GM12865 (cell line): ENCODE results near the gene SMIM27.

Experiments used
- DNase-seq: peaks from one replicate; pipeline ENCODE4 v3.0.0; 2010; ENCODE audit warnings: low read depth
- H3K4me3 ChIP-seq: 2 replicates; pipeline ENCODE4 v1.5.1; 2011; ENCODE audit warnings: mild to moderate bottlenecking, low read depth, low read length, control low read depth
- TF ChIP-seq, protein P1 (sequence below): IDR thresholded peaks from 2 replicates; pipeline ENCODE4 v1.5.1; 2011; ENCODE audit warnings: low read length, control low read depth, low read depth, inconsistent platforms; ENCODE audit not compliant: insufficient read depth; ENCODE audit errors: missing control alignments

Gene SMIM27

DNA sequence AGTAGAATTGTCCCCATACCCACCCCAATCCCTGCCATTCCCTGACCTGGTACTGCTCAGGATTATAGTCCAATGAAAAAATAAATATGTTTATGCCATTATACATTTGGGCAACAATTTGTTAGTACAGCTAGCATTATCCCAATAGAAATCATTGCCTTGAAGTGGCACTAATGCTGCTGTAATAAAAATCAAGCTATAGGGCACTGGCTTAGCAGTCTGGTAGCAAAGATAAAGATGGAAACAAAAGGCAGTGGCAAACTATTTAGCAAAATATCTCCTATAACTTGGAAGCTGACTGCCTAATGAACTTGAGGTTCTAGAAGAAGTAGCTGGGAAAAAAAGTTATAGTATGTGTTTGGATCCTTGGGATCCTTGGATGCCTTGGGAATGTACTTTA, 2.5 kb downstream of the SMIM27 start:
- TF ChIP-seq, protein P1, sequence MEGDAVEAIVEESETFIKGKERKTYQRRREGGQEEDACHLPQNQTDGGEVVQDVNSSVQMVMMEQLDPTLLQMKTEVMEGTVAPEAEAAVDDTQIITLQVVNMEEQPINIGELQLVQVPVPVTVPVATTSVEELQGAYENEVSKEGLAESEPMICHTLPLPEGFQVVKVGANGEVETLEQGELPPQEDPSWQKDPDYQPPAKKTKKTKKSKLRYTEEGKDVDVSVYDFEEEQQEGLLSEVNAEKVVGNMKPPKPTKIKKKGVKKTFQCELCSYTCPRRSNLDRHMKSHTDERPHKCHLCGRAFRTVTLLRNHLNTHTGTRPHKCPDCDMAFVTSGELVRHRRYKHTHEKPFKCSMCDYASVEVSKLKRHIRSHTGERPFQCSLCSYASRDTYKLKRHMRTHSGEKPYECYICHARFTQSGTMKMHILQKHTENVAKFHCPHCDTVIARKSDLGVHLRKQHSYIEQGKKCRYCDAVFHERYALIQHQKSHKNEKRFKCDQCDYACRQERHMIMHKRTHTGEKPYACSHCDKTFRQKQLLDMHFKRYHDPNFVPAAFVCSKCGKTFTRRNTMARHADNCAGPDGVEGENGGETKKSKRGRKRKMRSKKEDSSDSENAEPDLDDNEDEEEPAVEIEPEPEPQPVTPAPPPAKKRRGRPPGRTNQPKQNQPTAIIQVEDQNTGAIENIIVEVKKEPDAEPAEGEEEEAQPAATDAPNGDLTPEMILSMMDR = no peak
- no peak overlapping the region for H3K4me3 ChIP-seq
- DNase-seq = no peak

DNA sequence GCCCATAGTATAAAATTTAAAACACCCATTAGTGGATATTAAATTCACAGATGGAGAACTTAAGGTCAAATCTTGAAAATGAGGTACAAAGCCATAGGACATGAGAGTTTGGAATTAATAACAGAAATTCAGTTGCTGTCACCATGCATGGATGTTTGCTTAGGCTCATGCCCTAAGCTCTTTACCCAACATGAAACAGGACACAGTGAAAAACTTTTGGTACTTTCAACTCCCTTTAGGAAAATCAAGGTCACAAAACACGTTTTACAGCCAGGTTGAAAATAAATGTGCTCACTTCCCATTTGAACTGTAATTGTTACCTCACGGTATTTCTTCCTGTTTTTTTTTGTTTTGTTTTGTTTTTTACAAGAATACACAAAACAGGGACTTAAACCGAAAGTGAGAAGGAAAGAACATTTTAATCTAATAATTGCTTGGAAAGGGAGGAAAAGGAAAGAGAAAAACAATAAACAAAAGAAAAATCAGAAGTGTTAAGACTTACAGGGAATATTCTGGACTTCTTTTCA, 6.3 kb downstream of the SMIM27 start:
- no peak overlapping the region for H3K4me3 ChIP-seq
- no peak for DNase-seq
- TF ChIP-seq, protein P1 = no peak

DNA sequence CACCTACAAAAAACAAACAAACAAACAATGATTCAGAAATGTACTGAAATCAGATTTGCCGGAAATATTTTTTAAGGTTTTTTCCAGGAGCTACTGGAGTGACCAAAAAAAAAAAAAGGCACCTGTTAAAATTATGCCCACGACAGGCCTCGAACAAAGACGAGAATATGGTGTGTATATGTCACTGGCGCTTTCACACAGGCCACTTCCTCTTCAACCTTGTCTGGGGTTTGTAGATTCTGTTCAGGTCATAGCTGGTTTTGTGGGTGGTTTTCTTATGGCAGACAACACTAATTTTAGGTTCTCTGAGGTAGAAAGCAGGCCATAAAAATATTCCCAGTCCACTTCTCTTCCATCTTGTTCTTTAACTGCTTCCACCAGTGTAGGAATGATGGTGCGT, 13.8 kb downstream of the SMIM27 start:
- no peak overlapping the region for H3K4me3 ChIP-seq
- TF ChIP-seq, protein P1 = no peak
- DNase-seq = no peak

- no peak overlapping the region for H3K4me3 ChIP-seq
- DNase-seq = no peak
- TF ChIP-seq, protein P1 = no peak
Observed at GRCh38 chr9:32566770-32567169, 14.6 kb downstream of the SMIM27 start.

DNA sequence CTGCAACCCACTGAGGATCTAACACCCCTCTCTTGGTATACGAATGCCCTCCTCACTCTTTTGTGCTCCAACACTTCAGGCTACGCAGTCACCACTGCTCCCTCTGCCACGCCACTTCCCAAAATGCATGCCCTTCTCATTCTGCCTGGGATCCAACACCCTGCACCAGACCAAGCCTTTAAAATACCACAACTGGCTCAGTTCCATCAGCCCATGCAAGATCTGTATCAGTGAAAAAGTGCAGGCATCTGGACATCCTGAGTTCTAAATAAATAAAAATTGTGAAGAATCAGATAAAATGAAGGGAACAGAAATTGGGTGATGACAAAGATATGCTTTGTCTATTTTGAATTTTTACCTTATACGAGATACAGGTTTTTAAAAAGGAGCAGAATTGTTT, 18.1 kb downstream of the SMIM27 start:
- no peak overlapping the region for H3K4me3 ChIP-seq
- no peak for DNase-seq
- TF ChIP-seq, protein P1 = no peak

DNA sequence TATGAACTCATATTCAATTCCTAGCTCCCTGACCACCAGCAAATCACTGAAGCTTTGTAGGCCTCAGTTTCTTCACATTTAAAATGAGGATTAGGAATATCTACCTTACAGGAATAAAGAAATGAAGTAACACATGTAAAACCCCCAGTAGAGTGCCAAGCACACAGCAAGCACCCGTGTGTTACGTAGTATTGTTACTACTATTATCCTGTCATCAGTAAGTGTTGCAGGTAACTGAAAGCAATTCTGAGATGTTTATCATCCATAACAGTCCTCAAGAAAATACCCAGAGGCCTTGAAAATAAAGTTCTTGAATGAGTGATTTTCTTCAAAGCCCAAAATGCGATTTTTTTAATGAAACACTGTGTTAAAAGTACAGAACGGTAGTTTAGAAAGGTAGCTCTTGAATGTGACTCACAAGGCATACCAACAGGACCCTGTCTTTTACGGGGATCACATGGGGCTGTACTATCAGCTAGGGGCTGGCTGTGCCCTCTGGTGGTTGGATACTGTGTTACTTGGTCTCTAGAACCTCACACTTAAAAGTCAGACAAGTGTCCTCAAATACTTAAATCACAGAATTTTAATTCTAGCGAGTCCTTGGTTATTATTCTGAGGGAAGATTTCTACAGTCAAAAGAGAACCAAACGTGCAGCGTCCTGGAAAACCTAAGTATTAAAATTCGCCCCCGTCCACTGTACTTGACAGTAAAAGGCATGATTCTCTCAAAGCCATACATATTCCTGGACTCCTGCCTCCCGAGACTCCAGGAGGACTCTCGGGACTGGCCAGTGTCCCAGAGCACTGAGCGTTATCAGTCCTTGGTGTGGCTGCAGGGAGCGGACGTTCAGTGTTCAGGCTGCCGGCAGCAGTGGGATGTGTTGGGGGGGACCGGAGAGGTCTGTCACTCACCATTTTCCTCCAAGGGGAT, 20.1 kb downstream of the SMIM27 start:
- peak overlapping the region; percentile 81 for H3K4me3 ChIP-seq
- TF ChIP-seq, protein P1 = peak; percentile 86
- DNase-seq = peak; percentile 88
